ENCODE results near the gene ZNF366. TPM values are rescaled to one million over a fixed set of nuclear protein-coding genes. Genes with fewer than 3 reads are reported as not detected.

Gene ZNF366
- total RNA-seq, 2 donors from 2014 or later, result not detected

GRCh38 chr5:72412283-72413055, 94.7 kb downstream of the ZNF366 start:
- no peaks in the 10 kb centered on the region for H3K36me3 Mint-ChIP-seq (ENCODE audit: low read depth)
- no peaks in the 10 kb centered on the region for H3K27me3 ChIP-seq (ENCODE audit: control insufficient read depth, insufficient read depth, low read length, poor library complexity, severe bottlenecking)
- H3K4me3 ChIP-seq (ENCODE audit: low read length), result no peak overlapping the region
- H3K27me3 Mint-ChIP-seq (ENCODE audit: insufficient read depth), result peaks cover 6% of the 10 kb centered on the region
- WGBS, 2 experiments (ENCODE audit: insufficient coverage in 1 of 2, insufficient read length in 1 of 2), result 89 to 91% methylated on average over 4 of the region's 4 CpGs
- no peaks in the 10 kb centered on the region for H3K9me3 ChIP-seq (ENCODE audit: control insufficient read depth, low read length)
- no peaks in the 10 kb centered on the region for H3K9me3 Mint-ChIP-seq
- no peak overlapping the region for H3K27ac Mint-ChIP-seq
- H3K4me3 Mint-ChIP-seq, result no peak overlapping the region
- H3K27ac ChIP-seq (ENCODE audit: low read depth, low read length), result no peak overlapping the region
- H3K4me1 ChIP-seq (ENCODE audit: control insufficient read depth, insufficient read depth, low read length), result peaks cover 4% of the 10 kb centered on the region
- no peak for TF ChIP-seq CTCF (conservative IDR thresholded peaks at IDR 0.05)
- DNase-seq, result no peak
- no peak overlapping the region for H3K9ac ChIP-seq (ENCODE audit: extremely low read depth, low read length, poor library complexity, severe bottlenecking)
- no peaks in the 10 kb centered on the region for H3K36me3 ChIP-seq (ENCODE audit: control insufficient read depth, insufficient read depth, low read length)
- H3K4me1 Mint-ChIP-seq, result no peaks in the 10 kb centered on the region

GRCh38 chr5:72410688-72411295, 96.4 kb downstream of the ZNF366 start:
- Mint-ChIP-seq H3K36me3 (ENCODE audit: low read depth) (no peaks in the 10 kb centered on the region), H3K9me3 (no peaks in the 10 kb centered on the region), H3K4me1 (no peaks in the 10 kb centered on the region), H3K27me3 (ENCODE audit: insufficient read depth) (peaks cover 3% of the 10 kb centered on the region), H3K4me3 (no peak overlapping the region), H3K27ac (no peak overlapping the region)
- no peak for TF ChIP-seq CTCF (conservative IDR thresholded peaks at IDR 0.05)
- Histone ChIP-seq H3K4me1 (ENCODE audit: control insufficient read depth, insufficient read depth, low read length) (peaks cover 4% of the 10 kb centered on the region), H3K27ac (ENCODE audit: low read depth, low read length) (no peak overlapping the region), H3K36me3 (ENCODE audit: control insufficient read depth, insufficient read depth, low read length) (no peaks in the 10 kb centered on the region), H3K9me3 (ENCODE audit: control insufficient read depth, low read length) (no peaks in the 10 kb centered on the region), H3K9ac (ENCODE audit: extremely low read depth, low read length, poor library complexity, severe bottlenecking) (no peak overlapping the region), H3K4me3 (ENCODE audit: low read length) (no peak overlapping the region), H3K27me3 (ENCODE audit: control insufficient read depth, insufficient read depth, low read length, poor library complexity, severe bottlenecking) (no peaks in the 10 kb centered on the region)
- 88 to 100% methylated on average over 1 to 2 of the region's 4 CpGs for WGBS, 2 experiments (ENCODE audit: insufficient coverage in 1 of 2, insufficient read length in 1 of 2)
- DNase-seq, result no peak

- peaks cover 12% of the 10 kb centered on the region for H3K9me3 Mint-ChIP-seq
- no peak for TF ChIP-seq CTCF (conservative IDR thresholded peaks at IDR 0.05)
- Histone ChIP-seq H3K36me3 (ENCODE audit: control insufficient read depth, insufficient read depth, low read length) (no peaks in the 10 kb centered on the region), H3K4me3 (ENCODE audit: low read length) (no peak overlapping the region), H3K27ac (ENCODE audit: low read depth, low read length) (no peak overlapping the region), H3K4me1 (ENCODE audit: control insufficient read depth, insufficient read depth, low read length) (peaks cover 4% of the 10 kb centered on the region), H3K27me3 (ENCODE audit: control insufficient read depth, insufficient read depth, low read length, poor library complexity, severe bottlenecking) (no peaks in the 10 kb centered on the region), H3K9ac (ENCODE audit: extremely low read depth, low read length, poor library complexity, severe bottlenecking) (no peak overlapping the region), H3K9me3 (ENCODE audit: control insufficient read depth, low read length) (no peaks in the 10 kb centered on the region)
- DNase-seq, result no peak
- H3K4me1 Mint-ChIP-seq, result no peaks in the 10 kb centered on the region
- no peak overlapping the region for H3K4me3 Mint-ChIP-seq
- 73 to 98% methylated on average over 2 to 4 of the region's 4 CpGs for WGBS, 2 experiments (ENCODE audit: insufficient coverage in 1 of 2, insufficient read length in 1 of 2)
- no peaks in the 10 kb centered on the region for H3K36me3 Mint-ChIP-seq (ENCODE audit: low read depth)
- H3K27ac Mint-ChIP-seq, result no peak overlapping the region
- H3K27me3 Mint-ChIP-seq (ENCODE audit: insufficient read depth), result peaks cover 3% of the 10 kb centered on the region
Observed at GRCh38 chr5:72408603-72409002, 98.6 kb downstream of the ZNF366 start.

Data from endodermal cell (in vitro differentiated cells).